Ascending aorta (tissue), 2 donors: ENCODE results near the gene SLC35F2. TPM values are rescaled to one million over a fixed set of nuclear protein-coding genes. Genes with fewer than 3 reads are reported as not detected.

ENCODE experiments used
- DNase-seq, 2 donors: peaks; one replicate each; pipeline ENCODE4 v3.0.0-alpha.2; 2019; ENCODE audit warnings: low spot score in 2 of 2
- H3K27ac ChIP-seq, 2 donors: fragments of 200-600 bp; sonication (generic); one replicate each; pipeline ENCODE4 v1.5.1; 2016 to 2017; ENCODE audit warnings: mild to moderate bottlenecking in 1 of 2
- H3K27me3 ChIP-seq: fragments of 200-600 bp; sonication (generic); one replicate; pipeline ENCODE4 v1.5.1; 2017
- H3K36me3 ChIP-seq, 2 donors: fragments of 200-600 bp; sonication (generic); one replicate each; pipeline ENCODE4 v1.5.1; 2016
- H3K4me1 ChIP-seq, 2 donors: fragments of 200-600 bp; sonication (generic); one replicate each; pipeline ENCODE4 v1.5.1; 2016 to 2017; ENCODE audit warnings: mild to moderate bottlenecking in 1 of 2
- H3K4me3 ChIP-seq, 2 donors: fragments of 200-600 bp; sonication (generic); one replicate each; pipeline ENCODE4 v1.5.1; 2016 to 2017; ENCODE audit warnings: mild to moderate bottlenecking in 1 of 2
- H3K9me3 ChIP-seq, 2 donors: fragments of 200-600 bp; sonication (generic); one replicate each; pipeline ENCODE4 v1.5.1; 2016
- intact Hi-C: fragments of 100-400 bp; cut with DNase I; formaldehyde crosslinking; loops from one replicate; pipeline ENCODE4 v1.15.1; 2023
- total RNA-seq: library from RNA; depleted of rRNA; stranded (reverse); fragments of >200 nt; gene quantifications from one replicate; pipeline ENCODE4 v1.1.0, GENCODE V29; 2016
- TF ChIP-seq, protein P1 (sequence below), 3 experiments: fragments of 200-600 bp in 2 of 3; fragments of 450-650 bp in 1 of 3; sonication (generic) in 2 of 3; IDR thresholded peaks; one replicate each; pipeline ENCODE4 v1.5.1; 2016 to 2019; ENCODE audit warnings: antibody characterized with exemption in 3 of 3, mild to moderate bottlenecking in 1 of 3, moderate library complexity in 1 of 3

The SLC35F2 gene
- total RNA-seq, 1 donor from 2014 or later: 5.4 TPM

DNA sequence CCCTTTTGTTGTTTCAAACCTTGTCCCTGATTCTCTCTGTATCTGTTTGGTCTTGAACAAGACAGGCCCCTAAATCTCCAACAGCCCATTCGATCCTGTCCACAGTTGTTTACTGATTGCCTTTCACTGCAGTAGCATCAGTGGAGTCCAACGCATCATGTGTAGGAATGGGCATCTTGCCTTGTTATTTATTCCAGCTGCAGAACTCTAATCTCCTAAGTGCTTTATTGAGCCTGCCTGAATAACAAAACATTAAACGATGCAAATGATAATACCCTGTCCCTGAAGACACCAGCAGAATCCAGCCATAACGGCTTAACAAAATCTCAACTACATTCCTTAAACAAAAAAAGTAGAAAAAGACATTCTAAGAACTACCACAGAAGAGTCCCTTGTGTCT is 50.1 kb downstream of the SLC35F2 start:
- no peak for DNase-seq
- peaks cover 6 to 29% of the 10 kb centered on the region in 2 donors for H3K36me3 ChIP-seq
- no peak overlapping the region for H3K27ac ChIP-seq
- no peaks in the 10 kb centered on the region for H3K9me3 ChIP-seq
- no peaks in the 10 kb centered on the region for H3K4me1 ChIP-seq
- H3K4me3 ChIP-seq: no peak overlapping the region
- TF ChIP-seq, protein P1, sequence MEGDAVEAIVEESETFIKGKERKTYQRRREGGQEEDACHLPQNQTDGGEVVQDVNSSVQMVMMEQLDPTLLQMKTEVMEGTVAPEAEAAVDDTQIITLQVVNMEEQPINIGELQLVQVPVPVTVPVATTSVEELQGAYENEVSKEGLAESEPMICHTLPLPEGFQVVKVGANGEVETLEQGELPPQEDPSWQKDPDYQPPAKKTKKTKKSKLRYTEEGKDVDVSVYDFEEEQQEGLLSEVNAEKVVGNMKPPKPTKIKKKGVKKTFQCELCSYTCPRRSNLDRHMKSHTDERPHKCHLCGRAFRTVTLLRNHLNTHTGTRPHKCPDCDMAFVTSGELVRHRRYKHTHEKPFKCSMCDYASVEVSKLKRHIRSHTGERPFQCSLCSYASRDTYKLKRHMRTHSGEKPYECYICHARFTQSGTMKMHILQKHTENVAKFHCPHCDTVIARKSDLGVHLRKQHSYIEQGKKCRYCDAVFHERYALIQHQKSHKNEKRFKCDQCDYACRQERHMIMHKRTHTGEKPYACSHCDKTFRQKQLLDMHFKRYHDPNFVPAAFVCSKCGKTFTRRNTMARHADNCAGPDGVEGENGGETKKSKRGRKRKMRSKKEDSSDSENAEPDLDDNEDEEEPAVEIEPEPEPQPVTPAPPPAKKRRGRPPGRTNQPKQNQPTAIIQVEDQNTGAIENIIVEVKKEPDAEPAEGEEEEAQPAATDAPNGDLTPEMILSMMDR (IDR thresholded peaks at IDR 0.05): no peak
- H3K27me3 ChIP-seq: no peaks in the 10 kb centered on the region
- intact Hi-C loops: no loop called here

DNA sequence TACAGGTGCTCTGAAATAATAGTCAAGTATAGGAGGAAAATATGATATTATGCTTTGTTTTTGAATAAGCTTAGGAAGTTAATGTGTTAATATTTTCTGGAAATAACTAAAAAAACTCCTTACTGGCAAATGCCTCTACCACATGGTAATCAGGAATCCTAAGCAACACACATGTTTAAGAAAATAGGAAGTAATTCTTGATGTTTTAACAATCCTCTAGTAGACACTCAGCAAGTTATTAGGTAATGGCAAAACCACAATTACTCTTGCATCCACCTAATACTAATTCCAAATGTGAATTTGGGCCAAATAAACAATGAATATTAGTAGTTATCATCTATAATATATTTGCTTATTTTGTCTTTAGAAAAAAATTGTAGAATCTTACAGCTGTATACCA is 53.6 kb downstream of the SLC35F2 start:
- Histone ChIP-seq H3K4me3 (no peak overlapping the region), H3K27me3 (no peaks in the 10 kb centered on the region), H3K9me3 (no peaks in the 10 kb centered on the region), H3K27ac (no peak overlapping the region), H3K36me3 (peaks cover 6 to 34% of the 10 kb centered on the region in 2 donors), H3K4me1 (peaks cover 0 to 2% of the 10 kb centered on the region in 2 donors)
- TF ChIP-seq, protein P1 (IDR thresholded peaks at IDR 0.05): no peak
- intact Hi-C loops: no loop called here
- no peak for DNase-seq

DNA sequence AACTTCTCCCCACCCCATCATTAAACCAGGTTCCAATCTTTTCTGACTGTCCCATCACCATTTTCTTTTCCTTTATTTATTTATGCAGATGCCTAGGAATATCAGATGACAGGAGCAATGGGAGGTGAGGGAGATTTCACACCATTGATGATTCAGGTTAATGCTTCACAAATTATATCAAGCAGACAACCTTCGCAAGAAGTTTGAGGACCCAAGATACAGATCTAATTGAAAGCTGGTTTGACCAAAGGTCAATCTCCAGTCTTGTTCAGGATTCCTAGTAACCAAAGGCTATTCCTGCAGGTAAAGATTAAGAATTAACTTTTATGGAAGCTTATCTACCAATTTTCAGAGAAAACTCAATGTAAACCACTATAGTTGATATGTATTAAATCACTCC is 54.4 kb downstream of the SLC35F2 start:
- TF ChIP-seq, protein P1 (IDR thresholded peaks at IDR 0.05): no peak
- no peaks in the 10 kb centered on the region for H3K27me3 ChIP-seq

DNA sequence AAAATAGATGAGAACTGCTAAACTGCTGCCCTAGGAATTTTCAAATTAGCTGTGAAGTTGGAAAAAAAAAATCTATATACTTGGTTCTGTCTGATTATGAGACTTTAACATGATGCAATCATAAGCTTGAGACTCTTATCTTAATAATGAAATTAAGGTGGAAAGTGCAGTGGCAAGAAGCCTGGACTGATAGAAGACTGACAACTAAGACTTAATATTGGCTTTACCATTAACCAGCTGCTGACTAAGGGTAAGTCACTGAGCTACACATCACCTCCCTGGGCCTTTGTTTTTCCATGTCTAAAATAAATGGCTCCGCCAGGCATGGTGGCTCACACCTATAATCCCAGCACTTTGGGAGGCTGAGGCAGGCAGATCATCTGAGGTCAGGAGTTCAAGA is 56.9 kb downstream of the SLC35F2 start:
- no peak overlapping the region for H3K4me3 ChIP-seq
- H3K27me3 ChIP-seq: no peaks in the 10 kb centered on the region
- TF ChIP-seq, protein P1 (IDR thresholded peaks at IDR 0.05): no peak
- H3K4me1 ChIP-seq: peaks cover 4 to 10% of the 10 kb centered on the region in 2 donors
- no peak overlapping the region for H3K27ac ChIP-seq
- H3K36me3 ChIP-seq: peaks cover 6 to 24% of the 10 kb centered on the region in 2 donors
- no peak for DNase-seq
- H3K9me3 ChIP-seq: no peaks in the 10 kb centered on the region
- intact Hi-C loops: no loop called here

More for the DNA sequence above, 54.4 kb downstream of the SLC35F2 start:
- H3K36me3 ChIP-seq: peaks cover 6 to 29% of the 10 kb centered on the region in 2 donors
- DNase-seq: no peak
- H3K4me3 ChIP-seq: no peak overlapping the region
- peaks cover 0 to 8% of the 10 kb centered on the region in 2 donors for H3K4me1 ChIP-seq
- H3K27ac ChIP-seq: no peak overlapping the region
- intact Hi-C loops: no loop called here
- H3K9me3 ChIP-seq: no peaks in the 10 kb centered on the region

DNA sequence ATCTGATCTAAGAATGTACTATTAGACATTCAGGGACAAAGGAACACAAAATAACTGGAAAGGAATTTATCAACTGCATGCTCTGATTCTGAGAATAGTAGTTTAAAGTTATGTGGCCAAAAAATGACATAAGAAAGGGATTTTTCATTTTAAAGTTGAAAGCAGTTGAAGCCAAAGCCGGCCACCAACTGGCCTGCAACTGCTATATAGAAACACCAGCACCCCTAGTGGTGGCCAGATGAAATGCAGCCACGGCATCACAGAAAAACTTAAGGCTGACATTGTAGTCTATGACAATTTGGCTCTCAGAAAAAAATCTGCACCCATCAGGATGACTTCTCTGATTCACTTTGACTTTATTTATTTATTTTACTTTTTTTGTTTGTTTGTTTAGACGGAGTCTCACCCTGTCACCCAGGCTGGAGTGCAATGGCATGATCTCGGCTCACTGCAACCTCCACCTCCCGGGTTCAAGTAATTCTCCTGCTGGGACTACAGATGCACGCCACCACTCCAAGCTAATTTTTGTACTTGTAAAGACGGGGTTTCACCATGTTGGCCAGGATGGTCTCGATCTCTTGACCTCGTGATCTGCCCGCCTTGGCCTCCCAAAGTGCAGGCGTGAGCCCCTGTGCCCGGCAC is 59.2 kb downstream of the SLC35F2 start:
- intact Hi-C loops: loop anchor here (5.0 to 10.0 kb wide), 3 partner anchors 43 to 235 kb away; partner anchors contain the start of genes ALKBH8 and SLC35F2
- Histone ChIP-seq H3K4me1 (peaks cover 4 to 10% of the 10 kb centered on the region in 2 donors), H3K4me3 (no peak overlapping the region), H3K36me3 (peaks cover 0 to 12% of the 10 kb centered on the region in 2 donors), H3K27ac (peak overlapping the region; percentile 67 to 86), H3K9me3 (peaks cover 0 to 8% of the 10 kb centered on the region in 2 donors), H3K27me3 (no peaks in the 10 kb centered on the region)
- peak; percentile 30 to 91 for DNase-seq
- TF ChIP-seq, protein P1 (IDR thresholded peaks at IDR 0.05): peak; percentile 59 to 95 (median 94)
